ENCODE measurements around the gene BUD31. TPM values are rescaled to one million over a fixed set of nuclear protein-coding genes. Genes with fewer than 3 reads are reported as not detected.
A peak's percentile ranks its signal among the peaks of the same experiment; 100 is the strongest.

Gene BUD31
- total and polyA plus RNA-seq, 2 of the 13 experiments (the other 11 are each of a cell fraction or from before 2014, with no cell fraction given): 35.1 to 79.1 TPM

DNA sequence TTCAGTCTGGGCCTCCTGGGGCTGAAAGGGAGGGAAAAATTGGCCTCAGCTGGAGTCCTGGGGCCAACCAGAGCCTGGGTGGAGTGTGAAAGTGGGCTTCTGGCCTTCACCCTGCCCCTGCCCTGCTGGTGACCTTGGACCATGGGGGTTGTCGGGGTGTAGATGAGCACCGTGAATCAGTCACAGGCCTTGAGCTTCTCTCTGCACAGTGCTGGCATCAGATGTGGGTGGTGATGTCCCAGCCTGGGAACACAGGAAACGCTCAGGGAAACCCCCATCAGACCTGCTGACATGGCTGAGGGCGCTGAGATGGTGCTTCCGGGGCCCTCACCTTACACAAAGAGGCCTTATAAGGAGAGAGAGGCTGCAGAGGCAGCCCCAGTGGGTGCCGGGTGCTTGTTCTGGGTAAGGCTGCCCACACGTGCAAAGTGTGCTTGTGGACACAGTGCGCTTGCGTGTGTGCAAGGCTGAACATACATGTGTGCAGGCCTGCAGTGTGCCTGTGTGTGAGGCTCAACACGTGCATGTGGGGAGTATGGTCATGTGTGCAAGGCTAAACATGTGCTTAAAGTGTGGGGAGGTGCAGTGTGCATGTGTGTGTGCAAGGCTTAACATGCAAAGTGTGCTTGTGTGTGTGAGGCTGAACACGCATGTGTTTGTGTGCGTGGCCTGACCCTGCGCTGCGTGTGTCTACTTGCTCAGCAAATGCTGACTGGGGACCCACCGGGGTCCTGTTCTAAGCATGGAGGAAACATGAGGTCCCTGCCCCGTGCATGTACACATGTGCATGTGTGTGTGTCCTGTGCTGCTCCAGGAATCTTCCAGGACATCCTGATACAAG, 27.7 kb upstream of the BUD31 start (continued):
- TF ChIP-seq, protein P1, sequence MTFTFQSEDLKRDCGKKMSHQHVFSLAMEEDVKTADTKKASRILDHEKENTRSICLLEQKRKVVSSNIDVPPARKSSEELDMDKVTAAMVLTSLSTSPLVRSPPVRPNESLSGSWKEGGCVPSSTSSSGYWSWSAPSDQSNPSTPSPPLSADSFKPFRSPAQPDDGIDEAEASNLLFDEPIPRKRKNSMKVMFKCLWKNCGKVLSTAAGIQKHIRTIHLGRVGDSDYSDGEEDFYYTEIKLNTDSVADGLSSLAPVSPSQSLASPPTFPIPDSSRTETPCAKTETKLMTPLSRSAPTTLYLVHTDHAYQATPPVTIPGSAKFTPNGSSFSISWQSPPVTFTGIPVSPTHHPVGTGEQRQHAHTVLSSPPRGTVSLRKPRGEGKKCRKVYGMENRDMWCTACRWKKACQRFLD (CRISPR knock-in tag; IDR thresholded peaks at IDR 0.05; ENCODE audit: borderline replicate concordance): 0 out of 2 replicates have a peak, but pooled peaks have one; percentile 24
- TF ChIP-seq TP53 (CRISPR knock-in tag; conservative IDR thresholded peaks at IDR 0.05) (no peak), XRCC5 (optimal IDR thresholded peaks at IDR 0.05; ENCODE audit: low read length) (no peak), FOXO1 (CRISPR knock-in tag; IDR thresholded peaks at IDR 0.05) (peak; percentile 46; the same call in 1 of the 2 replicates), ATM (IDR thresholded peaks at IDR 0.05; ENCODE audit: borderline replicate concordance) (no peak), ZNF768 (CRISPR knock-in tag; IDR thresholded peaks at IDR 0.05) (0 out of 2 replicates have a peak, but pooled peaks have one; percentile 8)
- TF ChIP-seq, protein P2, sequence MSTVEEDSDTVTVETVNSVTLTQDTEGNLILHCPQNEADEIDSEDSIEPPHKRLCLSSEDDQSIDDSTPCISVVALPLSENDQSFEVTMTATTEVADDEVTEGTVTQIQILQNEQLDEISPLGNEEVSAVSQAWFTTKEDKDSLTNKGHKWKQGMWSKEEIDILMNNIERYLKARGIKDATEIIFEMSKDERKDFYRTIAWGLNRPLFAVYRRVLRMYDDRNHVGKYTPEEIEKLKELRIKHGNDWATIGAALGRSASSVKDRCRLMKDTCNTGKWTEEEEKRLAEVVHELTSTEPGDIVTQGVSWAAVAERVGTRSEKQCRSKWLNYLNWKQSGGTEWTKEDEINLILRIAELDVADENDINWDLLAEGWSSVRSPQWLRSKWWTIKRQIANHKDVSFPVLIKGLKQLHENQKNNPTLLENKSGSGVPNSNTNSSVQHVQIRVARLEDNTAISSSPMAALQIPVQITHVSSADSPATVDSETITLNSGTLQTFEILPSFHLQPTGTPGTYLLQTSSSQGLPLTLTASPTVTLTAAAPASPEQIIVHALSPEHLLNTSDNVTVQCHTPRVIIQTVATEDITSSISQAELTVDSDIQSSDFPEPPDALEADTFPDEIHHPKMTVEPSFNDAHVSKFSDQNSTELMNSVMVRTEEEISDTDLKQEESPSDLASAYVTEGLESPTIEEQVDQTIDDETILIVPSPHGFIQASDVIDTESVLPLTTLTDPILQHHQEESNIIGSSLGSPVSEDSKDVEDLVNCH (CRISPR knock-in tag; IDR thresholded peaks at IDR 0.05): no peak

DNA sequence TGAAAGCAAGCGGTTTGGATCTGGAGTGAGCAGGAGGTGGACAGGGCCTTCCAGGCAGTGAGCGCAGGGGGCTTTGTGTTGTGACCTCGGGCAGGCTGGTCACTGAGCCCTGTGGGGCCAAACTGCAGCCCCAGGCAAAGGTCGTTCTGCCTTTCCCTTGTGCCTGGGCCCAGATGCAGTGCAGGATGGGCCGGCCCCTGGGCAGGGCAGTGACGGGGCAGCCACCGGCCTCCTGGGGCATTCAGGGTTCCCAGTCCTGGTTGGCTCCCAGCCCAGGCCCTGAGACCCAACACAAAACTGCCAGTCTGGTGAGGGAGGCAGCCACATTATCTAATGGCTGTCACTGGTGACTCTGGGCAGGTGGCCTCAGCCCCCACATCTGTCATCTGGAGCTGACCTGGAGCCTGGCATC, 27.1 kb upstream of the BUD31 start:
- H3K9me3 ChIP-seq (ENCODE audit: low read length): no peaks in the 10 kb centered on the region
- peak; percentile 85 for ATAC-seq
- peak overlapping the region in 1 of 3 experiments; percentile 51; a peak in 1 of 6 replicates for H3K4me3 ChIP-seq (replicated peaks in 1 of 3; ENCODE audit: insufficient read depth in 1 of 3, low read depth in 2 of 3, low read length in 3 of 3)
- intact Hi-C loops (cut with micrococcal nuclease; ENCODE audit: unreplicated experiment) (no loop called here), in situ Hi-C loops (cut with HindIII; ENCODE audit: extremely low pct_ligation_motif_present, low pct_unique_long_range_greater_than_20kb) (no loop called here)
- H3K27me3 ChIP-seq (ENCODE audit: control insufficient read depth in 1 of 2, insufficient read depth in 2 of 2, low read length in 2 of 2): no peaks in the 10 kb centered on the region
- peak overlapping the region; percentile 86 for H3K4me2 ChIP-seq (ENCODE audit: low read depth, low read length)
- H3K79me2 ChIP-seq (ENCODE audit: insufficient read depth, low read length): peaks cover 22% of the 10 kb centered on the region
- H4K20me1 ChIP-seq (ENCODE audit: insufficient read depth, low read length): peaks cover 8% of the 10 kb centered on the region; the same call in 1 of the 2 replicates
- peaks cover 1 to 13% of the 10 kb centered on the region in 2 experiments; a peak in 3 of 5 replicates for H3K36me3 ChIP-seq (replicated peaks in 1 of 2; ENCODE audit: control insufficient read depth in 1 of 2, insufficient read depth in 2 of 2, low read length in 2 of 2)
- no peak overlapping the region for H2AFZ ChIP-seq (ENCODE audit: low read length)
- no TSS peak for BruUV-seq (replicated peaks)
- CTCF ChIA-PET (ENCODE audit: low intra/inter-chr PET ratio, low total read pairs): no interaction called here
- POLR2A ChIA-PET: interaction anchor here (1.0 kb wide), 1 partner anchor 27 kb away, joined by 4 read pairs; the partner anchor contains the start of genes BUD31 and PDAP1
- peak overlapping the region; percentile 63 for H3K9ac ChIP-seq (ENCODE audit: insufficient read depth, low read depth, low read length)
- WGBS (ENCODE audit: low lambda C conversion rate): 0% methylated on average over 1 of the region's 7 CpGs
- H3K27ac ChIP-seq (ENCODE audit: extremely low read length, insufficient read depth, low read length): peak overlapping the region; percentile 91
- H3K4me1 ChIP-seq (ENCODE audit: insufficient read depth, low read length): peaks cover 37% of the 10 kb centered on the region
- peak; percentile 48 for DNase-seq (ENCODE audit: low spot score)
- FAIRE-seq: peak; percentile 68
- TF ChIP-seq NR2F6 (IDR thresholded peaks at IDR 0.05) (peak; percentile 50; the same call in 1 of the 2 replicates), NR2F6 (CRISPR knock-in tag; IDR thresholded peaks at IDR 0.05) (peak; percentile 60), ZBTB7B (CRISPR knock-in tag; IDR thresholded peaks at IDR 0.05) (peak; percentile 93), RBFOX2 (IDR thresholded peaks at IDR 0.05; ENCODE audit: low read depth, low read length) (peak; percentile 64), ZFX (CRISPR knock-in tag; IDR thresholded peaks at IDR 0.05; ENCODE audit: low read depth) (peak; percentile 60), NR2F1 (CRISPR knock-in tag; IDR thresholded peaks at IDR 0.05) (0 out of 4 replicates have a peak, but pooled peaks of 1 of the 2 experiments have one; percentile 11)
- TF ChIP-seq, protein P3, sequence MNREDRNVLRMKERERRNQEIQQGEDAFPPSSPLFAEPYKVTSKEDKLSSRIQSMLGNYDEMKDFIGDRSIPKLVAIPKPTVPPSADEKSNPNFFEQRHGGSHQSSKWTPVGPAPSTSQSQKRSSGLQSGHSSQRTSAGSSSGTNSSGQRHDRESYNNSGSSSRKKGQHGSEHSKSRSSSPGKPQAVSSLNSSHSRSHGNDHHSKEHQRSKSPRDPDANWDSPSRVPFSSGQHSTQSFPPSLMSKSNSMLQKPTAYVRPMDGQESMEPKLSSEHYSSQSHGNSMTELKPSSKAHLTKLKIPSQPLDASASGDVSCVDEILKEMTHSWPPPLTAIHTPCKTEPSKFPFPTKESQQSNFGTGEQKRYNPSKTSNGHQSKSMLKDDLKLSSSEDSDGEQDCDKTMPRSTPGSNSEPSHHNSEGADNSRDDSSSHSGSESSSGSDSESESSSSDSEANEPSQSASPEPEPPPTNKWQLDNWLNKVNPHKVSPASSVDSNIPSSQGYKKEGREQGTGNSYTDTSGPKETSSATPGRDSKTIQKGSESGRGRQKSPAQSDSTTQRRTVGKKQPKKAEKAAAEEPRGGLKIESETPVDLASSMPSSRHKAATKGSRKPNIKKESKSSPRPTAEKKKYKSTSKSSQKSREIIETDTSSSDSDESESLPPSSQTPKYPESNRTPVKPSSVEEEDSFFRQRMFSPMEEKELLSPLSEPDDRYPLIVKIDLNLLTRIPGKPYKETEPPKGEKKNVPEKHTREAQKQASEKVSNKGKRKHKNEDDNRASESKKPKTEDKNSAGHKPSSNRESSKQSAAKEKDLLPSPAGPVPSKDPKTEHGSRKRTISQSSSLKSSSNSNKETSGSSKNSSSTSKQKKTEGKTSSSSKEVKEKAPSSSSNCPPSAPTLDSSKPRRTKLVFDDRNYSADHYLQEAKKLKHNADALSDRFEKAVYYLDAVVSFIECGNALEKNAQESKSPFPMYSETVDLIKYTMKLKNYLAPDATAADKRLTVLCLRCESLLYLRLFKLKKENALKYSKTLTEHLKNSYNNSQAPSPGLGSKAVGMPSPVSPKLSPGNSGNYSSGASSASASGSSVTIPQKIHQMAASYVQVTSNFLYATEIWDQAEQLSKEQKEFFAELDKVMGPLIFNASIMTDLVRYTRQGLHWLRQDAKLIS (CRISPR knock-in tag; IDR thresholded peaks at IDR 0.05): no peak

Data from HepG2 (cell line).